ENCODE data around the gene HS1BP3.

The HS1BP3 gene

DNA sequence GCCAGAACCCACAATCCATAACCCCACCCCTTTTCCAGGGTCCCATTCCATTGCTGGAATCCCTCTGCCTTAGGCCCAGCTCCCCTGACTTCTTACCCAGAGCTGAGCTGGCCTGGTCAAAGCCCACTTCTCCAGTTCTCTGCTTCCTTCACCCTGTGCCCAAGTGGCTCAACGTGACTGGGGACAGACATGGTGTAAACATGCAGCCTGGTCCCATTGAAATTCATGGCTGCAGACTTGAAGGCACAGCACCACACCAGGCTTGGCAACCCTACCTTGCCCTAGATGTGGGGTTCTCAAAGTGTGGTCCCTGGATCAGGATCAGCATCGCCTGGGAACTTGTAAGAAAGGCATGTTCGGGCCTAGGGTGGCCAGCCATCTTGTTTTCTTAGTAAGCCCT lies 3.7 kb downstream of the HS1BP3 start:
- no peak overlapping the region for H3K4me3 Mint-ChIP-seq
- H3K27me3 Mint-ChIP-seq: no peaks in the 10 kb centered on the region
- H3K36me3 Mint-ChIP-seq (ENCODE audit: low read depth): no peaks in the 10 kb centered on the region
- H3K4me1 Mint-ChIP-seq (ENCODE audit: low read depth): peaks cover 35% of the 10 kb centered on the region
- H3K27ac Mint-ChIP-seq: no peak overlapping the region
- H3K9me3 Mint-ChIP-seq: no peaks in the 10 kb centered on the region

DNA sequence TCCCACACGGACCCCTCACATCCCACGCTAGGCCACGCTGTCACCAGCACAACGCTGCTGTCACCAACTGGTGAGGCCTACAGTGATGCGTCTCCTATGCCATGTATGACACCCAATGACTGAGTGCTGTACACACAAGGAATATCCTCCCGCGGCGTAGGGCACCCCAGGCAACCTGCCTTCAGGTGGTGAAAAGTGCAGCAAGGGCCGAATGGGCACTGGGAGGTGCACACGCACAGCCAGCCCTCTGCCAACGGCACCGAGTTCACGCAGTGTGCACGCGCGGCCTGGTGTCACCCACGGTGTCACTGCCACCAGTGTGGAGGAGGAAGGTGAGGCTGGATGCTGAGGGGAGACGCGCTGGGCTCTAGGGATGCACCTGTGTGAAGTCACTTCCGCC lies 4.5 kb downstream of the HS1BP3 start:
- no peak overlapping the region for H3K27ac Mint-ChIP-seq
- no peak overlapping the region for H3K4me3 Mint-ChIP-seq
- H3K9me3 Mint-ChIP-seq: no peaks in the 10 kb centered on the region
- no peaks in the 10 kb centered on the region for H3K27me3 Mint-ChIP-seq
- H3K36me3 Mint-ChIP-seq (ENCODE audit: low read depth): no peaks in the 10 kb centered on the region
- peaks cover 28% of the 10 kb centered on the region for H3K4me1 Mint-ChIP-seq (ENCODE audit: low read depth)

DNA sequence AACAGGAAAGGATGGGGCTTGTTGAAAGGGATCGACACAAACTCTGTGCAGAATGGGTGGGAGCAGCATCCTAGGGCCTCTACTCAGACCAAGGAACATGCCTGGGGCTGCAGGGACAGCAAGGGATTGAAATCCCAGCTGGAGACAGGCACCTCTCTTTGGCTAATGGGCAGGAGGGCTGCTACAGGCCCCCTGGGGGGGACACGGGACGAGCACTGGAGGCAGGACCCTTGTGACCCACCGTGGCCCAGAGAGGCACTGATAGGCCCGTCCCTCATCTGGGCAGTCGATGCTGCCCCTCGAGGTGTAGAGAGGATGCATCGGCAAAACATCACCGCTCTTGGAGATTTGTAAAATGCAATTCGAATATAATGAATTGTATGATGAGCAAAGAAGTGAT lies 5.1 kb downstream of the HS1BP3 start:
- Mint-ChIP-seq H3K27me3 (no peaks in the 10 kb centered on the region), H3K4me1 (ENCODE audit: low read depth) (peaks cover 25% of the 10 kb centered on the region), H3K27ac (no peak overlapping the region), H3K9me3 (no peaks in the 10 kb centered on the region), H3K36me3 (ENCODE audit: low read depth) (no peaks in the 10 kb centered on the region), H3K4me3 (no peak overlapping the region)

DNA sequence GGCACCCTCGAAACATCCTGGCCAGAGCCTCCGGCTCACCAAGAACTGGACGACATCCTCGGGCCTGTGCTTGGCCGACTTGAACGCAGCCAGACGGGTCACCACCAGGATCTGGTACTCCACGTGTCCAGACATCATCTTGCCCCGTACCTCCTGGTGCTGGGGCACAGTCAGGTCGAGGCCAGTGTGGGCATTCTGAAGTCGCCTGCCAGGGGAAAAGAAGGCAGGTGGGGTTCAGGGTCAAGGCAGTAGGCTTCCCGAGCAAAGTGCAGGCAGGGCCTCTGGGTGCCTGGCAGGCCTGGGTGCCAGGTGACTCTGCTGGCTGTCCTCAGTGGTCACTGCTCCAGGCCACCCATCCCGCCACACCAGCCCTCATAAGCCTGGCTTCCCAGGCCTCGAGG lies 5.6 kb downstream of the HS1BP3 start:
- Mint-ChIP-seq H3K4me1 (ENCODE audit: low read depth) (peaks cover 23% of the 10 kb centered on the region), H3K27ac (no peak overlapping the region), H3K36me3 (ENCODE audit: low read depth) (no peaks in the 10 kb centered on the region), H3K9me3 (no peaks in the 10 kb centered on the region), H3K27me3 (no peaks in the 10 kb centered on the region), H3K4me3 (no peak overlapping the region)

DNA sequence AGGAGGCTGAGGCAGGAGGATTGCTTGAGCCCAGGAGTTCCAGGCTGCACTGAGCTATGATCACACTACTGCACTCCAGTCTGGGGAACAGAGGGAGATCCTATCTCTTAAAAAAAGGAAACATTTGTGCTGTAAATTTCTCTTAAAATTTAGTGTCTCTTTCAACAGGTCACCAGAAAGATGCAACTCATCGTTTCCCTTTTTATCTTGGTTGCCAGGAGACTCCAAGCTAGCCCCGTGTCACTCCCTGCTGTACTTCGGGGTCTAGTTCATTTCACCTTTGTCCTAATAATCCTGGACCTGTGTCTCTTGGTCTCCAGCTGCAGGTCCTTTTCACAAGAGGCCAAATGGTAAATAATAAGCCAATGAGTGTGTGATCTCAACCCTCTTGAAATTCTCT lies 7.1 kb downstream of the HS1BP3 start:
- Mint-ChIP-seq H3K4me3 (no peak overlapping the region), H3K27me3 (no peaks in the 10 kb centered on the region), H3K9me3 (no peaks in the 10 kb centered on the region), H3K27ac (no peak overlapping the region), H3K36me3 (ENCODE audit: low read depth) (peaks cover 4% of the 10 kb centered on the region), H3K4me1 (ENCODE audit: low read depth) (peaks cover 8% of the 10 kb centered on the region)

DNA sequence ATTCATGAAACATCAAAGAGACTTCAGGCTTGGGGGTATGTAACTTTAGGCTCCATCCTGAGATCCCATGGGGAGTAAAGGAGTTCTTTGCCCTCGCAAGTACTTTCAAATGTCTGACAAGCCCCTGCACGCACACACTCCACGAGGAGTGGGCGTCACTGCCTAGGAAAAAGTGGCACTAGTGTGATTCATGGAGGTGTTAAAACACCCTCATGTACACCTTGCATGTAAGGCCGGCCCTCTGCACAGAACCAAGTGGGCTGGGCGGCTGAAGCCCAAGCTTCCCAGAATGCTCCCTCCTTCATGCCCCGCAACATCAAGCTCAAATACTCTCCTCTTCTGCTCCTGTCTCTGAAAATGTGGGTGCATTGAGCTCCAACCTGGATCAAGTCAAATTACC lies 7.8 kb downstream of the HS1BP3 start:
- peaks cover 4% of the 10 kb centered on the region for H3K36me3 Mint-ChIP-seq (ENCODE audit: low read depth)
- no peak overlapping the region for H3K27ac Mint-ChIP-seq
- H3K4me1 Mint-ChIP-seq (ENCODE audit: low read depth): peaks cover under 1% of the 10 kb centered on the region

DNA sequence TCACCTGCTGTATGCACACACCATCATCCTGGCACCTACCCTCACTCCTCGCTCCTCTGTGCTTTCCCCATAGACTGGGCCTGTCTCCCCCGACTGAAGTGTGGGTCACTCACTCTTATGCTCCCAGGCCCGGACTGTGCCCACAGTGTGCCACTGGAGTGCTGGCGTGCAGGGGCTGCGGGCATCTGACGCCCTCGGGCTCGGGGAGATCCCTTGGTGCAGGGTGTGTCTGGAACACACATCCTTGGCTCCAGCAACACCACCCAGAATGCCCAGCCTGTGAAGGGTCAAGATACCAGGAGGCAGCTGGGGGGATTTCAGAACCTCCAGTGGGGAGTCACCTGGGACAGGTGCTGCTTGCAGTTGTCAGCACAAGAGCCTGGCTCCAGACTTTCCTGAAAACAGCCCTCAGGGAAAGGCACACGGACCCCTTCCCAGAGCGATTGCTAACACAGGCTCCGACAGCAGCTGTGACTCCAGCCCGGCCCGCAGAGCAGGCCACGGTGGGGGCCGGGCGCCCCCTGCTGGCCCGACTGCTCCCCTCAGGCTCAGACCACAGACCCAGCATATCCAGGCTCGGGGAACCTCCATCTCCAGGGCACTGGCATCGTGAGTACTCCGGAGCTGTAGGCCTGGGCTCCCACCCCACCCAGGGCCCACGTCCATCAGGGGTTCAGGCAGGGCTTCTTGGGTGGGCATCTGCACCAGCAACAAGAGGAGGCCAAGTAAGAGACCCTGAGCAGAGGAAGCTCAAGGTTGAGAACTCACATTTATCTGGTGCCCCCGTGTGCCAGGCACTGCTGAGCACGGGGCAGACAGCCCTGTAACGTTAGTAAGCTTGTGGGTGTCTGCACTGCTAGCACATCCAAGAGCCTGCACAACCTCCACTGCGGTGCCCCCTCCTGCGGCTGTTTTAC lies 8.6 kb downstream of the HS1BP3 start:
- Mint-ChIP-seq H3K27me3 (no peaks in the 10 kb centered on the region), H3K36me3 (ENCODE audit: low read depth) (peaks cover 4% of the 10 kb centered on the region), H3K4me3 (no peak overlapping the region), H3K9me3 (no peaks in the 10 kb centered on the region), H3K27ac (no peak overlapping the region), H3K4me1 (ENCODE audit: low read depth) (no peaks in the 10 kb centered on the region)

More for the DNA sequence above, 7.8 kb downstream of the HS1BP3 start:
- H3K4me3 Mint-ChIP-seq: no peak overlapping the region
- H3K27me3 Mint-ChIP-seq: no peaks in the 10 kb centered on the region
- H3K9me3 Mint-ChIP-seq: no peaks in the 10 kb centered on the region

DNA sequence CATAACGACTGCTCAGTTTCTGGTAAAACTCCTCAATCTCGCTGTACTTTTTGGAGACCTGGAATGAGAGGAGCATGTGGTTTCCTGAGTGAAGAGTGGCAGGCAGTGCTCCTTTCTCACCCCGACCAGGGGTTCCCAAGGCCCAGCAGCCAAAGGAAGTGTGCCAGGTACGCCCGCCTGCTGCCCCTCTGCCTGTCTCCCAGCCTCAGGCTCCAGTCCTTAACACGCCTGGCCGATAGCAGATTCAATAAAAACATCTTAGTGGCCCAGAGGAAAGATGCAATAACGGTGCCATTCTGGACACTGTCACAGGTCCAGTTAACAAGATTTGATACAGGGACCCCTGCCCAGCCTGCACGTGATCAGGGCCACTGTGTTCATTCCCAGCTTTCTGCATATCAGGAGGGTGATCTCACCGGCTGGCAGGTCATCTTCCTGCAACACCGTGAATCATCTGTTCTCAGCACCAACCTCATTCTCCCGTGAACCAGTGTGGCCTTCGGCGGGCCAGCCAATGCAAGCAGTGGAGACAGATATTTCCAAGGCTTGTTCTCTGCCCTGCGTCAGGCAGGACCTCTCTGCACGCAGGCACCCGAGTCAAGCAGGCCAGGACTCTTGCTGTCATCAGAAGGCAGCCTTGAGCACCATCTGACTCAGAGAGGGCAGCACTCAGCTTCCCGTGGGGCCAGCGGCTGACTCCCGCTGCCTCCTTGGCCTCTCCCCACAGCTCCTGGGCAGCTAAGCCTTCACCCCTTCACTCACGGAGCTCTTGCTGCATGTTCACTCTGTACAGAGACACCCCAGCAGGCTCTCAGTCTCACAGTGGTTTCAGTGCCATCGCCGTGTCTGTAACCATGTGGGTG lies 9.5 kb downstream of the HS1BP3 start:
- no peak overlapping the region for H3K4me3 Mint-ChIP-seq
- peaks cover 4% of the 10 kb centered on the region for H3K36me3 Mint-ChIP-seq (ENCODE audit: low read depth)
- no peaks in the 10 kb centered on the region for H3K27me3 Mint-ChIP-seq
- no peaks in the 10 kb centered on the region for H3K9me3 Mint-ChIP-seq
- no peak overlapping the region for H3K27ac Mint-ChIP-seq
- no peaks in the 10 kb centered on the region for H3K4me1 Mint-ChIP-seq (ENCODE audit: low read depth)

DNA sequence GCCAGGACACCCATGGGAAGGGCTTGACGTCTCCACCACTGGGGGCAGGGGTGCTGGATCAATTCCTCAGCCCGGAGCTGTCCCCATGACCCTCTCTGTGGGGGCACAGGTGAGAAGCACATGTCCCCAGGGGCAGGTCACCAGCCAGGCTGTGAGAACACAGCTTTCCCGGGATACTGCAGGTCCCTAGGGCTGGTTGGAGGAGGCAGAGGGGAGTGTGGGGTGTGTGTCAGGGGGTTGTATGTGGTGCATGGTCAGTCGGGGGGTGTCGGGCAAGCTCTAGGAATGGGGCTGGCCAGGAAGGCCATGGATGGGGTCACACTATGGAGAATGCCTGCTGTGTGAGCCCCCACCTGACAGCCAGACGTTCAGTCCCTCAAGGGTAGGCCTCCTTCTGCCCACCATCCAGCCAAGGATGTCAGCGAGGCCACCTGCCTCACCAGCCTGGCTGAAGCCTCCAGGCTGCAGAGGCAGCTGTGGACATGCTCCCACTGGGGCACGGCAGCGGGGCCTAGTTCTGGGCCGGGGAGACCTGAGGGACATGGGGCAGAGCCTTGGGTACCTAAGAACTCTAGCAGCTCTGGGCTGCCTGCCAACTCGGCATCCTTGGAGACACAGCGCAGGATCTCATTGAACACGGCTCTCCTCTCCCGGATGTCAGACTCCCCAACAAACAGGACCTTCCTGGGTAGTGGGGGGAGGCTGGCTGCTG lies 10.3 kb downstream of the HS1BP3 start:
- H3K36me3 Mint-ChIP-seq (ENCODE audit: low read depth): peaks cover 4% of the 10 kb centered on the region
- H3K27me3 Mint-ChIP-seq: no peaks in the 10 kb centered on the region
- no peak overlapping the region for H3K27ac Mint-ChIP-seq
- H3K9me3 Mint-ChIP-seq: no peaks in the 10 kb centered on the region
- H3K4me1 Mint-ChIP-seq (ENCODE audit: low read depth): no peaks in the 10 kb centered on the region
- H3K4me3 Mint-ChIP-seq: no peak overlapping the region

DNA sequence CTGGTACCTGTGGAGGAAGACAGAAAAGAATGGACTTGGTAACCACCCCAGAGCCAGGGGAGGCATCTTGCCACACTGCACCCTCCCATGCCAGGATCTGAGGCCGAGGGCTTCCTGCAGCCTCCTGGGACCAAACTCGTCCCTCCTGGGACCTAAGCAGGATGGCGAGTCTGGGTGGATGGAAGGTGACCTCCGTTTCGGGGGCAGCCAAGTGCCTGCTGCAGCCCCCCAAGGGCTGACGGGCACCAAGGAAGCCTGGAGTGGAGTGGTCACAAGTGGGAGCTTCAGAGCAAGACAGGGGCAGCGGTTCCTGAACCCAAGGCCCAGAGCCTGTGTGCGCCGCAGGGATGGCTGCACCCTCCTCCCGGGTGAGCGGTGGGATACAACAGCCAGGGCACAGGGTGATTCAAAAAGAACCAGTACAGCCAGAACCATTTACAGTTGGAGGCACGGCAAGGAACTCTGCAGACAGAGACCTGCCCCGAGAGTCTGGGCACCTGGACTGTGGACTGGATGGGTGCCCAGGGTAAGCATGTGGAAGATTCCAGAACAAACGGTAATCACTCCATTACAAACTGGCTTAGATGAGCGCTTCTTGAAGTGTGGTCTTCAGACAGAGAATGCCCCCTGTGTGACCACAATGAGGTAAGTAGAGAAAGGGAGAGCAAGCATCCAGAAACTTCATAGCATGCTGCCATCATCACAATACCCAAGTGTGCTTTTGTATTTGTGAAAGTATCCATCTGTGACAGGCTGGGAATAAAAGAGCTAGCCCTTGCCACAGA lies 12.1 kb downstream of the HS1BP3 start:
- Mint-ChIP-seq H3K4me1 (ENCODE audit: low read depth) (no peaks in the 10 kb centered on the region), H3K27me3 (no peaks in the 10 kb centered on the region), H3K4me3 (no peak overlapping the region), H3K27ac (no peak overlapping the region), H3K36me3 (ENCODE audit: low read depth) (peaks cover 8% of the 10 kb centered on the region), H3K9me3 (no peaks in the 10 kb centered on the region)

DNA sequence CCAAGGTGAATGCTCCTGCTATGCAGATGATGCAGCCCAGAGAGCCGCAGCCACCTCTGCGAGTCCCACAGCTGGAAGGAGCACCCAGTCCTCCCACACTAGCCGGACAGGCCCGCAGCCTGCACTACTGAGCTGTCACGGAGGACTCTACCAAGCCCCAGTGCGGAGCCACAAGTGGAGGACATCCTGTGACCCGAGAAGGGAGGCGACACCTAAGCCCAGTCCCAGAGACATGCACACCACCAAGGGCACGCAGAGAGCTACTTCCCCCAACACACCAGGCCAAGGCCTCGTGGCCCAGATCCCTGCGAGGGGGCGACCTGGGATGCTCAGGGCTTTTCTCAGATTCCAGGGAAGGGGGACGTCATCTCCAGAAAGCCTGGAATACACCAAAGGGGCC lies 12.9 kb downstream of the HS1BP3 start:
- H3K36me3 Mint-ChIP-seq (ENCODE audit: low read depth): peaks cover 8% of the 10 kb centered on the region
- no peak overlapping the region for H3K27ac Mint-ChIP-seq
- no peak overlapping the region for H3K4me3 Mint-ChIP-seq
- no peaks in the 10 kb centered on the region for H3K27me3 Mint-ChIP-seq
- no peaks in the 10 kb centered on the region for H3K4me1 Mint-ChIP-seq (ENCODE audit: low read depth)
- no peaks in the 10 kb centered on the region for H3K9me3 Mint-ChIP-seq

DNA sequence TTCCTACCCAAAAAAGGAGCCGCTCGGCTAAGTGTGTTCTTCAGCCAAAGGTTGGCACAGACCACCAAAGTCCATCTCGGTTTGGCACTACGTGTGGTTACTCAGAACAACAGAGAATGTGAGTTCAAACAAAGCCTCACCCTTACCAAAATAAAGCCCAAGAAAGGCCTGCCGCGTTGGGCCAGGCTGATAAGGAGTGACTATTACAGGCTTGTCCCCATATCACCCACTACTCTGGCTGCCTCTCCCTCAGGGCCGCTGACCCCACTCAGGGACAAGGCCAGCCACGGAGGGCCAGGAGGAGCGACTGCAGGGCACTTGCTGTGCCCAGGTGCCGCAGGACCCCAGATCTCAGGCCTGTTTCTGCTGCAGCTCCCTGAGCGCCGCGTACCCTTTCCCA lies 13.8 kb downstream of the HS1BP3 start:
- no peaks in the 10 kb centered on the region for H3K27me3 Mint-ChIP-seq
- H3K9me3 Mint-ChIP-seq: no peaks in the 10 kb centered on the region
- H3K4me3 Mint-ChIP-seq: no peak overlapping the region
- no peaks in the 10 kb centered on the region for H3K4me1 Mint-ChIP-seq (ENCODE audit: low read depth)
- no peak overlapping the region for H3K27ac Mint-ChIP-seq
- H3K36me3 Mint-ChIP-seq (ENCODE audit: low read depth): peaks cover 8% of the 10 kb centered on the region

DNA sequence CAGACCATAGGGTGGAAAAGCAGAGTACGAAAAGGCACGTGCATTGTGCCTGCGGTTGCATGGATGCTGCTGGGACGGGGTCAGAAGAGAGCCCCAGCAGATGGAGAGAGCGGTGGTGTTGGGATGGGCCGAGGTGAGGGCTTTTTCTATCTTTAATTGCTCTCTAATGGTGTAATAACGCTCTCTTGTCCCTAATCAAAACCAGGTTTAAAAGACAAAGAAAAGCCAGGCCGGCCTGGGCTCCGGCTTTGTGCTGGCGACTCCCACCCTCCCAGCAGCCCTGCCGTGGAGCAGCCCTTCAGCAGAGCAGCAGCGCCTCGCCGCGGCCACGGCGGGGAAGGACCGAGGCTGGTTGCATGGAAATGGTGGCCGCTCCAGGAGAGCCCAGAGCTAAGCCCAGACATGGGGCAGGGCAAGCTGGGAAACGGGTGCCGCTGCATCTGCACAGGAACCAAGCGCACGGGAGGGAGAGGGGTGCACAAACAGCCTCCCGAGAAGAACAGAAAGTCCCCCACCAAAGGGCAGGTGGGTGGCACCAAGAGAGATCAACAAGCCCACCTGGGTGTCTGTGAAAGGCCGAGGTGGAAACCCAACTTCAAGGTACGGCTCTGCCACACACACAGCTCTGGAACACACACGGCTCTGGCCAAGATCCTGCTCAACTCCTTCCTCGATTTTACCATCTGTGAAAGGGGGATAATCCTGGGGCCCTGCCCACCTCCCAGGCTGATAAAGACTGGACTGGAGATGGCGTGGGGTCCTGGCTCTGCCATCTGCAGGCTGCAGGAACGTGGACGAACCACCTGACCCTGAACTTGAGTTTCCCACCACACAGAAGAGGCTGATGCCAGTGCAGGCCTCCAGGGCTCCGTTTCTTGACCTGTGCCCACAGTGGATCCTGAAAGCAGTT lies 15.0 kb downstream of the HS1BP3 start:
- H3K9me3 Mint-ChIP-seq: no peaks in the 10 kb centered on the region

More for the DNA sequence above, 15.0 kb downstream of the HS1BP3 start:
- Mint-ChIP-seq H3K4me3 (no peak overlapping the region), H3K36me3 (ENCODE audit: low read depth) (peaks cover 8% of the 10 kb centered on the region), H3K27me3 (no peaks in the 10 kb centered on the region), H3K4me1 (ENCODE audit: low read depth) (no peaks in the 10 kb centered on the region), H3K27ac (no peak overlapping the region)
